GM13977 (cell line): ENCODE data around the gene SLC19A1.

Source experiments
- DNase-seq: peaks from one replicate; pipeline ENCODE4 v3.0.0; 2012; ENCODE audit warnings: low spot score
- CTCF ChIP-seq: IDR thresholded peaks from 2 replicates; pipeline ENCODE4 v1.5.1; 2012; ENCODE audit warnings: mild to moderate bottlenecking, control low read depth; ENCODE audit not compliant: insufficient read depth; ENCODE audit errors: extremely low read depth, missing control alignments
- in situ Hi-C: fragments of 300-500 bp; cut with MboI; formaldehyde crosslinking; loops from one replicate; pipeline ENCODE4 v1.12.0; 2022; ENCODE audit warnings: low sequenced_read_pairs, low pct_unique_long_range_greater_than_20kb, mixed read lengths, inconsistent platforms; ENCODE audit not compliant: unreplicated experiment

Gene SLC19A1

GRCh38 chr21:45536301-45537081 lies 5.7 kb downstream of the SLC19A1 start:
- TF ChIP-seq CTCF = no peak
- in situ Hi-C loops = no loop called here
- DNase-seq = no peak

- in situ Hi-C loops = no loop called here
- DNase-seq = no peak
- no peak for TF ChIP-seq CTCF
These were observed 6.7 kb downstream of the SLC19A1 start for GRCh38 chr21:45535341-45536081.

- TF ChIP-seq CTCF = no peak
- in situ Hi-C loops = no loop called here
- DNase-seq = no peak
These were observed 7.5 kb downstream of the SLC19A1 start for GRCh38 chr21:45534636-45535331.

GRCh38 chr21:45533846-45534635 lies 8.2 kb downstream of the SLC19A1 start:
- TF ChIP-seq CTCF = no peak
- DNase-seq = no peak
- in situ Hi-C loops = no loop called here

- in situ Hi-C loops = no loop called here
- no peak for DNase-seq
- TF ChIP-seq CTCF = no peak
These were observed 8.8 kb downstream of the SLC19A1 start for GRCh38 chr21:45533361-45533845.
